NCI-H1417 (cell line): ENCODE results near the gene ZNF865.
A peak's percentile ranks its signal among the peaks of the same experiment; 100 is the strongest.

ENCODE experiments used
- DNase-seq, 3 experiments: peaks; one replicate each; lab custom pipeline; 2025; lab: John Stamatoyannopoulos, UW

The ZNF865 gene

DNA sequence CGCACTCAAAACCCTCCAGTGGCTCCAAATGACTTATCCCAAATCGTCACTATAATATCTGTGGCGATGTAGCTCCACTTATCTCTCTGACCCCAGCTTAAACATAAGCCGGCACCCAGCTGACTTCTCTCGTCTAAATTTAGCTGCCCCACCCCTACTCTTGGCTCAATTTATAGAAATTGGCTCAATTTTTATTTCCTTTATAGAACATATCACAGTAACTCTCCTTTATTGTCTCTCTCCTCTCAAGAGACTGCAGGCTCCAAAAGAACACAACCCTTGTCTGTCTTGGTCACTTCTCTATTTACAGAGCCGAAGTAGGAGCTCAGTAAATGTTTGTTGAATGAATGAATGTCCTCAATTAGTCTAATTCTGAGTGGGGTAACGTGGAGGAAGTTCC, 18.1 kb downstream of the ZNF865 start:
- no peak for DNase-seq

DNA sequence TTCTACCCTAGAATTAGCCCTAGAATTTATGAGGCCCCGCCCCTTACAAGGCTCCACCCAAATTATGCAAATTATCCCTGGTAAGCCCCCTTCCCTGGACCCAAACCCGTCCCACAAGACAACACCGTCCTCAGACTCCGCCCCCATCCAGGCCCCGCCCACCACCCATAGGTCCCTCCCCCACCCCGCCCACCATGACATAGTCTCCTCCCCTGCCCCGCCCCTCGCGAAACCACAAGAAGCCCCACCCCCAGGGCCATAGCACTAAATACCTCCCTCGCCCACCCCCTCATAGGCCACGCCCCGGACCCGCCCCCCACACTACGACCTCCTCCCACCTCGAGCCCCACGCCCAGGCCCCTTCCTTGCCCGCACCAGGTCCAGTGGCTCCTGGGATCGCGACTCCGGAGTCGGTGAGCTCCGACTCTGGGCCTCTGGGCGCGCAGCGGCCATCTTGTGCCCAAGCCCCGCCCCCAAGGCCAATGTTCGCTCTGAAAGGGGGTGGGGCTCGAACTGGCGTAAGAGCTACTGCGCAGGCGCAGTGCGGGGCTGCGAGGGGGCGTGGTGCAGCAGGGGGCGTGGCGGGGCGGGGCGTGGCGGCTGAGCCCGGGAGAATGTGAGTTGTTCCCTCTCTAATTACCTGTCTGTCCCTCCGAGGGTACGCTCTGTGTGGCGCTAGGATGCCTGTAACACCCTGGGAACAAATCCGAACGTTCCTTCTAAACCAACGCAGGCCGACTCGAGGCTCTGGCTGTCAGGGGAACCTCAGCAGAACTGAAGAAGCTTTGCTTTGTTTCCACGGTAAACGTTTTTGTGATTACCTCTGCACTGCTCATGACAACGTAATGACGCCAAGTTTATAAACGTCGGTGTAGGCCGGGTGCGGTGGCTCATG, 18.9 kb downstream of the ZNF865 start, which contains the start of gene ZNF784:
ZNF784 (minus strand) TSS at position 458 of the 895 bp plus-strand sequence; CDS start at position 453, 5 bp downstream.
- peak; percentile 94 to 97 (median 96) for DNase-seq

DNA sequence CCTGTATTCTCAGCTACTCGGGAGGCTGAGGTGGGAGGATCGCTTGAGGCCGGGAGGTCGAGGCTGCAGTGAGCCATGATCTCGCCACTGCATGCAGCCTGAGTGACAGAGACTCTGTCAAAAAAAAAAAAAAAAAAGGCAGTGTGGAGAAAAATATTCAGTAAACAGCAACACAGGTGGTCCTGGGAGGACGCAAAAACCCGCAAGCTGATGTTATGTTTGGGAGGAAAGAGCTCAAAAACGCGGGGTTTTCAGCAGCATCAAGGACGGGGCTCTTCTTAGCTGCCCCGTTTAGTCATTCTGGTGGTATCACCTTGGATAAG, 19.5 kb downstream of the ZNF865 start:
- no peak for DNase-seq

DNA sequence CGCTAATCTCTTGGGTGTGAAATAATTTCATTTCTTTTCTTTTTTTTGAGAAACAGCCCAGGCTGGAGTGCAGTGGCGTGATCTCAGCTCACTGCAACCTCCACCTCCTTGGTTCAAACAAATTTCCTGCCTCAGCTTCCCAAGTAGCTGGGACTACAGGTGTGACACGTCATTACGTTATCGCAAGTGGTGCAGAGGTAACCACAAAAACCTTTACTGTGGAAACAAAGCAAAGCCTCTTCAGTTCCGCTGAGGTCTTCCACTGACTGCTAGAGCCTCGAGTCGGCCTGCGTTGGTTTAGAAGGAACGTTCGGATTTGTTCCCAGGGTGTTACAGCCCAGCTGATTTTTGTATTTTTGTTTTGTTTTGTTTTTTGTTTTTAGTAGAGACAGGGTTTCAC, 20.9 kb downstream of the ZNF865 start:
- DNase-seq, result no peak

DNA sequence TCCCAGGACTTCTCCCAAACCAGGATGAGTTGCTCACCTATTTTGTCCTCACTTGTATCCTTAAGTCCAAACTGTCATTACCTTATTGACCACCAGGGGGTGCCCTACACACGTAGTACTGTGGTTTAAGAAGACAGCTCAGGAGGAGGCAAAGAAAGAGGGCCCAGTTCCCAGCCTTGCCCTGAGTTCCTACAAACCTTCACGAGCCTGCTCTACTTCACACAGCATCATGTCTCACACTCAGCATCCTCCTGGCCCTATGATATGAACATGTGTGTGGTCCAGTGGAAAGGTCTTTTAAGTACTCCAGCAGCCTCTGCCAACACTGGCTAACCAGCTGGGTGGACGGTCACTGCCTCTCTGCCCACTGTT, 27.0 kb downstream of the ZNF865 start:
- peak; percentile 81 to 96 (median 94) for DNase-seq

DNA sequence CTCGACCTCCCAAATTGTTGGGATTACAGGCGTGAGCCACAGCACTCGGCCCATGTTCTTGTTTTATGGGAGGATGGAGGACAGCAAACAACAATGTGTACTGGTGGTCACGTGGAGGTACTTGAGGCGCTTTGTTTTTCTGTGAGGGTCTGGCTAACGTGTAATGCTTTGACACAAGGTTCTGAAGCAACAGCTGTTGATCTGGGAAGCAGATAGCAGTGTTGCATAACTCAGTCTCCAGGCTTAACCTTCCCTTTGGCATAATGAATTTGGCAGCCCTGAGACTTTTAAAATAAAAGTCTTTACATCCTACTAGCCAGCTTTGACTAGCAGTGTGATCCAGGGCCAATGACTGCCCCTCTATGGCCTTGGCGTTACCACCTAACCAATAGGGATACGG, 28.4 kb downstream of the ZNF865 start:
- no peak for DNase-seq

DNA sequence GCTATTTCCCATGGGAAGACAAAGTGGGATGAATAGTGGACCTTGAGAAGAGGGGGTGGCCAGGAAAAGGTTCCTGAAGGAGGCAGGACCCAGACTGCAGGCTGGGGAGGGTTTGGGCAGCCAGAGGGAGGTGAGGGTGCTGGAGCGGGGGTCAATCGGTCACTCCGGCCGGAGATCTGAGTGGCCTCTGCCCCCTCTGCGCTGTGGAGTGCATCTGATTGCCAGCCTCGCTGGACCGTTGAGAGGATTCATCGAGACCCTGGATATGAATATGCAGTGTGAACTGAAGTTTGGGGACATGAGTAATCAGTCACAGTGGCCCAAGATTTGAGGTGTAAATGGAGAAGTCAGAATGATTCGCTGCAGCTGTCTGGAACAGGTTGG, 29.9 kb downstream of the ZNF865 start:
- DNase-seq, result no peak

DNA sequence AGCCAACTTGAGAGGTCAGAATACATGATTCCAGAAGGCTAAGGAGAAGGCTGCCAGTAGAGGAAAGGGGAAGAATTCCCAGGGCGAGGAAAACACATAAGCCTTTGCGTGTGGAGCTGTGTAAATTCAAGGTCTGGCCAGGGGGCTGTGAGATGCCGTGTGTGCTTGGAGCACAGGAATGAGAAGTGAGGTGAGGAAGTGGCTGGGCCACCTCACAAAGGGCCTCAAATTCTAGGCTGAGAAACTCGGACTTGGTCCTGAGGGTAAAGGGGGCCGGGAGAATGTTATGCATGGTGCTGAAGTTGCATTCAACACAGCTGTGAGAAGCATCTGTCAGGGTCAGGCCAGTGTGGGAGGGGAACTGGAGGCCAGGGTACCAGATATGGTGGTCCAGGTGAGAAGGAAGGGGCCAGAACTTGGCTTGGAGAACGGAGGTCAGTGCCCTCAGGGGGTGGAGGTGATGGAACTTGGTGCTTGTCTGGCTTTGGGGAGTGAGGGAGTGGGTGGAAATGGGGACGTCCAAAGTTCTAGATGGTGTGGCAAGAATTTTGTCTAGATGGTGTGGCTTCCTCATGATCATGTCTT, 30.5 kb downstream of the ZNF865 start:
- DNase-seq, result no peak

DNA sequence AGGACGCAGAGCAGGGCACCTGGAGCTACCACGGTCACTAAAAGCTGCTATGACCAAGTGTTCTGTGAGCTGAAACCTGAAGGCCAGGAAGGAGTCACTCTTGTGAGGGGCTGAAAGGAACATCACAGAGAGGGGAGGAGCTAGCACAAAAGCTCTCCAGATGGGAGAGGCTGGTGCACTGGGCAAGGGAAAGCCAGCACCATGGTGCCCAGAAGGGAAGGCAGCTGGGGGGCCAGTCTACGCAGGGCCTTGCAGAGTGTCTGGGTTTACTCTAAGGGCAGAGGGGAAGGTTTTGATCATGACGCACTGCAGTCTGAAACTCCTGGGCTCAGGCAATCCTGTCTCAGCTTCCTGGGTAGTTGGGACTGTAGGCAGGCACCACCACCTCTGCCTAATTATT, 31.3 kb downstream of the ZNF865 start:
- no peak for DNase-seq

DNA sequence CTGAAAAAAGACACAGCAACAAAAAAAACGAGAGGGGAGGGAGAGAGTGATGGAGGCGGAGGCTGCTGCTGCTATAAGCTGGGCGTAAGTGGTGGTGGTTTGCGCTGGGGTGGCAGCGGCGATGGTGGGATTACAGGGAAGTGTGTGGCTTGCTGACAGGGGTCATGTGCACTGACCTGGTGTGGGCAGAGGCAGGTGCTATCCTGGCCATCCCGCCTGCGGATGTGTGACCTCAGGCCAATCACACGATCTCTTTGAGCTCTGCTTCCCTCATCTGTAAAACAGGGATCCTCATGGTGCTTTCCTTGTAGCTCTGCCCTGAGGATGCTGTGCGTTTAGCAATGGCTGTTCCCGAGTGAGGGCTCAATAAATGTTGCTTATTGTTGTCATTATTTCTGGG, 32.1 kb downstream of the ZNF865 start:
- DNase-seq, result no peak

DNA sequence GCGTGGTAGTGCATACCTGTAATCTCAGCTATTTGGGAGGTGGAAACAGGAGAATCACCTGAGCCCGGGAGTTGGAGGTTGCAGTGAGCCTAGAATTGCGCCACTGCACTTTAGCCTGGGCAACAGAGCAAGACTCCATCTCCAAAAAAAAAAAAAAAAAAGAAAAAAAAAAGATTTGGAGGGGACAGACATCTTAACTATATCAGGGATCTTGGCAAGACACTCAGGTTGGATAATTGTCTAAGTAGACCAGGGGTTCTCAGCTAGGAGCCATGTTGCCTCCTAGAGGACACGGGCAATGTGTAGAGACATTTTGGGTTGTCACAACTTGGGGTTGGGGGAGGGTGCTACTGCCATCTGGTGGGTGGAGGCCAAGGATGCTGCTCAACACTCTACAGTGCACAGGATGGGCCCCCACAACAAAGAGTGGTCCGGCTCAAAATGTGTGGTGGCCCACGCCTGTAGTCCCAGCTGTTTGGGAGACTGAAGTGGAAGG, 33.5 kb downstream of the ZNF865 start:
- DNase-seq, result peak in 2 of 3 experiments; percentile 26 to 46

DNA sequence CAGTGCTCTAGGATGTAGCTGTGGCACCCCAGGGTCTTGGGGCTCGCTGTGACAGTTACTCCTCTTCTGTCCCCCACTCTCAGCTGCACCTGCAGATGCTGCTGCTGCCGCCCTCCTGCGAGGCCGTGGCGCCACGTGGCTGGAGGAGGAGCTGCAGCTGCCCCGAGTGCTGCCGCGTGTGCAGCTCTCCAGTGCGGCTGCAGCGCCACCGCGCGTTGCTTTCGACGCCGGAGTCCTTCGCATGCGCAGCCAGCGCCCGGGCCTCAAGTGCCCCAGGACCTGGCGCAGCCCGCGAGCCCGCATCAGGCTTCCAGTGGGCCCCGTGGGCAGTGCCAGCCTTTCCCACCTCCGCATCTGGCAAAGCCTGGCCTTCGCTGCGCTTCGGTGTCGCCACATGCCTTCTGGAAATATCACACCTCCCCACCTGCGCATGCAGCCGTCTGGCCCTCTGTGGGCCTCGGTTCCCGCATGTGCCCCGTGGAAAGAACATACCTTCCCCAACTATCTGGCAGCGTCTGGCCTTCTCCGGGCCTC, 34.7 kb downstream of the ZNF865 start:
- peak; percentile 58 to 91 (median 86) for DNase-seq

DNA sequence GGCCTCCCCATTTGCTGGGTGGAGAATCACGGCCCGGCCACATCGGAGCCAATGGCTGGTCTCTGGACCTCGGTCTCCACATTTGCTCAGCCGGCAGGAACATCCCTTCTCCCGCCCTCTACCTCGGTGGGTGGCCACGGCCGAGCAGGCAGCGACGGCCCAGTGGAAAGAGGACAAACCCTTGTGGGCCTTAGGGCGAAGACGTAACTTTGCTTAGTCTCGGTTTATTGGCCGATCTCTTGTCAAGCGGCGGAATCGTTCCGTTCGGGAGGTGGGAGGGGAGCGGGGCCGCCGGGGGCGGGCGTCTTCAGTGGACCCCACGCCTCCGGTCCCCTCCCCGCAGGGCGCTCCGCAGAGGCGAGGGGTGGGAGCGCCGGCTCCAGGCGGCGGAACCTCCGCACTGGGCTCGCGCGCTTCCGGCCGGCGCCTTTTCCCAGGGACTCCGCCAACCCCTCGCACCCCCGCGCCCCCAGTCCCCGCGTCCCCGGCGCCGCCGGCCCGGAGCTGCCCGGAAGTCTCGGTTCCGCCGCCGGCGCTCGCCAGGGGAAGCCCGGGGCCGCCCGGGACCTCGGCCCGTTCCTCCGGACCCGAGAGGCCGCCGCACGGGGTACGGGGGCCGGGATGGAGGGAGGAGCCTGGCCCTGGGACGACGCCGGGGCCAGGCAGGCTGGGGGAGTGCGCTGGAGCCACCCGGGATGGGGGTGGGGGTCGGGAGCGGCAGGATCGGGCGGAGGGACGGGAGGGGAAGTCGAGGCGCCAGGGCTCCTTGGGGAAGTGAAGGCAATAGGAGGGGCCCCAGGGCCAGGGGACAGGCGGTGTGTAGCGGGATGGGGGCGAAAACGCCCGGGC, 35.4 kb downstream of the ZNF865 start, which contains the start of gene ZNF580:
ZNF580 (plus strand) TSS at position 426 of the 849 bp plus-strand sequence. CDS start 1,507 bp downstream, outside the sequence.
- DNase-seq, result peak; percentile 73 to 84 (median 77)

DNA sequence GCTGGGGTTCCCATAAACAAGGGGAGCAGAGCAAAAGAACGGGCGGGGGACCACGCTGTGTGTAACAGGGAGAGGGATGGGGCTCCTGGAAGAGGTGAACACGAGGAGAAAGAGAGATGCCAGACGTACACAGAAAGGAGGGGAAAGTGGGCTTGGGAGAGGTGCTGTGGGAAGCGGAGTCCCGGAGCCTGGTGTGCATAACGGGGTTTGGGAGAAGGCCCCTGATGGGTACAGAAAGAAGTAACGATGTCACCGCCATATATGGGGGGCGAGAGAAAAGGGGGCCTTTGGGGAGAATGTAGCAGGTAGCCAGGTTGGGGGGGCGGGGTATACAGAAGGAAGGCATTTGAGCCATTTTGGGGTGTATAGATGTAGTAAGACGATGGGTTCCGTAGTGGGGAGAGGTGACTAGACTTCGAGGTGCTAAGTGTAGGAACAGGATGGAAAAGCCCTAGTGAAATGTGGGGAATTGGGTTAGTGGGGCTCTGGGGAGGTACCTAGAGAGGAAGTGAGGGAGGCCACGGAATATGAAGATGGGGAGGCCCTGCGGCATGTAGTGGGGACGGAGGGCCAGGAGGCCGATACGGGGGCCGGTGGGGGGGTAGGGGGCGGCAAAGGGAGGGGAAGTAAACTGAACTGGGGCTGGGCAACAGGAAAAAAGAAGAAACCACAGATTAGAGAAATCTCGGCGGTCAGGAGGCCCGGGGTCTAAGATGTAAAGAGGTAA, 36.1 kb downstream of the ZNF865 start:
- peak in 1 of 3 experiments; percentile 48 for DNase-seq

DNA sequence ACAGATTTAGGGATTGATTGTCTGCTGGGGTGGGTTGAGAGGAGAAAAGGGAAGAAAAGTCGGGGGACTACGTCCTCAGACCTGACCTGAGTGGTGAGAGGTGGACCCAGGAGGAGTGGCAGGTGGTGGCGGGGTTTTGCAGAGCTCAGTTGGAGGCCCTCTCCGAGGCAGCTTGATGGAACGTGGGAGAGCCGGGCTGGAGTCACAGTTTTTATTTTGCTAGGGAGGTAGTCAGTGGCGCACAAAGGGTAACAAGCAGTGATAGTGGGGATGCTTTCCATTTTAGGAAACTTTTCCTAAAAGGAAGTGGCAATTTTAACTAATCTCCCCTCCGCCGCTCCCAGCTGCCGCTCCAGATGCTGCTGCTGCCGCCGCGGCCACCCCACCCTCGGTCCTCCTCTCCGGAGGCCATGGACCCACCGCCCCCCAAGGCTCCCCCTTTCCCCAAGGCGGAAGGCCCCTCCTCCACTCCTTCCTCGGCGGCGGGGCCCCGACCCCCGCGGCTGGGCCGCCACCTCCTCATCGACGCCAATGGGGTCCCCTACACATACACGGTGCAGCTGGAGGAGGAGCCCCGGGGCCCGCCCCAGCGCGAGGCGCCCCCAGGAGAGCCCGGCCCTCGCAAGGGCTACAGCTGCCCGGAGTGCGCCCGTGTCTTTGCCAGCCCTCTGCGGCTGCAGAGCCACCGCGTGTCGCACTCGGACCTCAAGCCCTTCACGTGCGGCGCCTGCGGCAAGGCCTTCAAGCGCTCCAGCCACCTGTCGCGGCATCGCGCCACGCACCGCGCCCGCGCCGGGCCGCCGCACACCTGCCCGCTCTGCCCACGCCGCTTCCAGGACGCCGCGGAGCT, 36.9 kb downstream of the ZNF865 start:
- DNase-seq, result peak in 2 of 3 experiments; percentile 29 to 45

DNA sequence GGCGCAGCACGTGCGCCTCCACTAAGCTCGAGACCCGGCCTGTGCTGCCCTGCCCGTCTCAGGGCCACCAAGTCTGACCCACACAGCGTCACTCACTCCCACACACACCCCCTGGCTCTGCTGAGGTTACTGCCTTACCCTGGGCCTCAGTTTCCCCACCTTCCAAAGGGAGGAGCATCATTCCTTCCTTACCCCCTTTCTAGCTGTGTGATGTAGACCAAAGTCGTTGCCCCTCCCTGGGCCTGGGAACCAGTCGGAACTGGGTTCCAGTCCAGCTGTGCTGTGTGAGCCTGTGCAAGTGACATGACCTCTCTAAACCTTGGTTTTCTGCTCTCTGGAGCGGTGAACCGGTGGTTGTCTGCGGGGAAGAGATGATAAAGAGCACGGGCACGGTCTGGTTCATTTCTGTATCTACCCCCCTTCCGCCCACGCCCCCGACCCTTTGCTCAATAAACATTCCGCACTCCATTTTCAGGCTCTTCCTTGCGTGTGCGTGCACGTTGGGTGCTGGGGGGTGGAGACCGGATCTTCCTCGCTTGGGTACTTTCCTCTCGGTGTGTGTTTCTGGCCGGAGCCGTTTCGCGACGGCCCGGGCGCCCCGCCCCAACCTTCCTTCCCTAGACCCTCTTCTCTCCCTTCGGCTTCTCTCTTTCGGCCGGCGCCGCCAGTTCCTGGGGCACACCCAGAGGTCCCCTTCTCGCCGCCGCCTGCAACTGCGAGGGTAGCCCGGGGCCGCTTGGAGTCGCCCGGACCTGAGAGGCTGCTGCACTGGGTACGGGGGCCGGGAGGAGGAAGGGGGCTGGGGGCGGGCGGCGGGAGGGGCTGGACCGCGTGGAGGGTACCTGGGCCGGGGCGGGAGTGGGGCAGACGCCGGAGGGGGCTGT, 37.8 kb downstream of the ZNF865 start, which contains the start of gene ZNF581:
ZNF581 (plus strand) TSS at position 647 of the 884 bp plus-strand sequence. CDS start 923 bp downstream, outside the sequence.
- DNase-seq, result peak; percentile 57 to 70 (median 62)

DNA sequence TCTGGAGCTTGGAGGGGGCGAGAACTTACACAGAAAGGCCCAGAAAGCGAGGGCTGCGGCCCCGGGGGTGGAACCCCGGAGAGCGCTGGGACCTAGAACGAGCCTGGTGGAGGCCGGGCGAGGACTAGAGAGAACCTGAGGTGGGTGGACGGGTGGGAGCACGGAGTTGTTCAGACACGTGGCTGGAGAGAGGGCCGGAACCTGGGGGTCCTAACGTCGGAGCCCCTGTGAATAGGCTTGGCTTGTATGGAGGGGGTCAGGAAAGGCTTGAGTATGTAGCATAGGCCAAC, 38.4 kb downstream of the ZNF865 start:
- no peak for DNase-seq

DNA sequence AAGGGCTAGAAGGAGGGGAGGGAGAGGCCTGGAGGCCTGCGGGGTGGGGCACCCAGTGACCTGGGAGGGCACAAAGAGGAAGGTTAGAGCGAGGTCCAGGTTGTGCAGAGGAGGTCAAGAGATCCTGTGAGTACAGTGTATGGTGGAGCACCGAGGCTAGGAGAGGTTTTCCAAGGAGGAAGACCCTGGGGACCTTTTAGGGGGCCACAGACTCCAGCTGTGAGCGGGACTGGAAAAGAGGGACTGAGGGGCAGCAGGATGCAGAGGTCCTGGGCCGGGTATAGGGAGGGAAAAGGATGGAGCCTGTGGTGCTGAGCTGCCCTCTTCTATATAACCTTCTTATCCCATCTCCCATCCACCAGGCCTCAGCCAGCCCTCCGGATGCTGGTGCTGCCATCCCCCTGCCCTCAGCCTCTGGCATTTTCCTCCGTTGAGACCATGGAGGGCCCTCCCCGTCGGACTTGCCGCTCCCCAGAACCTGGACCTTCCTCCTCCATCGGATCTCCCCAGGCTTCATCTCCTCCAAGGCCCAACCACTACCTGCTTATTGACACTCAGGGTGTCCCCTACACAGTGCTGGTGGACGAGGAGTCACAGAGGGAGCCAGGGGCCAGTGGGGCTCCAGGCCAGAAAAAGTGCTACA, 38.9 kb downstream of the ZNF865 start:
- no peak for DNase-seq
